NCI-H526 treated with DMSO at 0.1 percent for 48 hours (cell line): ENCODE results near the gene COA4.

Source experiments
- DNase-seq: peaks from one replicate; lab custom pipeline; 2025; lab: John Stamatoyannopoulos, UW

Gene COA4

GRCh38 chr11:73862986-73863385, 13.7 kb downstream of the COA4 start:
- no peak for DNase-seq

- DNase-seq = no peak
These were observed 16.4 kb downstream of the COA4 start for GRCh38 chr11:73860202-73860601.

- DNase-seq = no peak
These were observed 17.0 kb downstream of the COA4 start for GRCh38 chr11:73859671-73860070.

- no peak for DNase-seq
These were observed 20.5 kb downstream of the COA4 start for GRCh38 chr11:73856031-73856567.

- DNase-seq = no peak
These were observed 22.0 kb downstream of the COA4 start for GRCh38 chr11:73854680-73855079.

GRCh38 chr11:73852049-73852448, 24.6 kb downstream of the COA4 start:
- DNase-seq = no peak

GRCh38 chr11:73851046-73851764, 25.4 kb downstream of the COA4 start:
- no peak for DNase-seq

- DNase-seq = no peak
These were observed 37.6 kb downstream of the COA4 start for GRCh38 chr11:73839123-73839457.

GRCh38 chr11:73838443-73839122, 38.1 kb downstream of the COA4 start:
- no peak for DNase-seq

- no peak for DNase-seq
These were observed 43.6 kb downstream of the COA4 start for GRCh38 chr11:73833067-73833466.

GRCh38 chr11:73830261-73830660, 46.4 kb downstream of the COA4 start:
- no peak for DNase-seq
